HG02870 (cell line): ENCODE data around the gene DIP2C.

ENCODE experiments used
- ATAC-seq: cut with Tn5 transposase; IDR thresholded peaks from one replicate; pipeline ENCODE4 v1.9.1; 2021; ENCODE audit warnings: mild to moderate bottlenecking, moderate library complexity; ENCODE audit not compliant: unreplicated experiment

The DIP2C gene

GRCh38 chr10:230758-231157, 458.7 kb downstream of the DIP2C start:
- no peak for ATAC-seq

GRCh38 chr10:228366-228765, 461.1 kb downstream of the DIP2C start:
- no peak for ATAC-seq

DNA sequence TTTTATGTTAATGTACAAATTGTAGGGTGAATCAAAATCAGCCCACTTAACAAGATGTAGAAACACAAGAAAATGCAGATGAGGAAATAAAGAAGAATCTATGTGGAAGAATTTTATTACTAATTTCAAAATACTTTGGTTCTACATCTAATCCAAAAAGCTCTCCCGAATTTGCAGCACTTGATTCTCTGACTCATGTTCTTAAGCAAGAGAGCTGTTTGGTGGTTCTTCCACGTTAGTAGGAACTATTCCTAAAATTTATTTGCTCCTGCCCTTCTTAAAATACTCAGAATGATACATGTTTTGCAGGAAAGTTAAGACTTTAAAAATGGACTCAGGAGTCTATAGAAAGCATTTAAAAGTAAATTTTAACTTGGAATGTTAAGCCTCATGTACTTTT, 462.5 kb downstream of the DIP2C start:
- no peak for ATAC-seq

DNA sequence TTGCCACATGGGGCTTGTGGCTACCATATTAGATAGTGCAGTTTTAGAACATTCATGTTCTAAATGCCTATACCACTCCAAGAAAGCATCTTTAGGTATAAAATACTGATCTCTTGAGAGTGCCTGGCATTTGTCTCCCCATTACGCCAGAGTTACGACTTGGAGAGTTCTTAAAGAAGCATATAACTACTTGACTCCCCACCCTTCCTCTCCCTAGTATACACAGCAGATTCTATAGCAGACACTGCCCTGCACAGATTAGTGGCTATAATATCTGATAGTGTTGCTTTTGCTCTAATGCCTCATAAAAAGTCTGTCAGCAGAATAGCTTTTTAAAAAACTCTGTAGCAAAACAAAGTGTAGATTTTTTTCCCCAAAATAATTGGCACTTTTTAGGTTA, 463.4 kb downstream of the DIP2C start:
- no peak for ATAC-seq

DNA sequence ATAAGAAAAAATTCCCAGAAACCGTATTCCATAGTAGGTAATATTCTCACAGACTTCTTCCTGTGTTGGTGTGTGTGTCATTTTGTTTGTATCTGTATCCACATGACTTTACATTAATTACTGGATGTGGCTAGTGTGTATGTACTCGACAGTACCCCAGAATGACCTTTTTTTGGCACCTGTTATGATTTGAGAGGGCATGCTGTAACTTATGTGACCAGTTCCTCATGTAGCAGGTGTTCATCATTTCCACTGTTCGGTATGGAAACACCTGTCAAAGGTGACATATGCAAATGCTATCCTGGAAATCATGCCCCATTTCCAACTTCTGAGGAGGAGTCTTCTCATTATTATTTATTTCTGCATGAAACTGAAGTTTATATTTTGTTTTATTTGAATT, 464.9 kb downstream of the DIP2C start:
- ATAC-seq: no peak
